SU-DHL-6 (cell line): ENCODE data around the gene ETS1.

Experiments used
- H2AFZ ChIP-seq: fragments of 200-600 bp; sonication (generic); 2 replicates; pipeline ENCODE4 v1.6.1; 2014; ENCODE audit warnings: low read depth, mild to moderate bottlenecking, moderate library complexity, mixed read lengths, antibody characterized with exemption, low read length; ENCODE audit not compliant: severe bottlenecking
- H3F3A ChIP-seq: fragments of 200-600 bp; shearing (Covaris generic); 2 replicates; pipeline ENCODE4 v1.6.0; 2016; ENCODE audit warnings: antibody characterized with exemption, mild to moderate bottlenecking; ENCODE audit not compliant: insufficient read depth
- H3K27ac ChIP-seq: fragments of 200-600 bp; sonication (generic); 2 replicates; pipeline ENCODE4 v1.5.1; 2016; ENCODE audit warnings: low read depth, mild to moderate bottlenecking, low read length, moderate library complexity, mixed read lengths
- H3K27me3 ChIP-seq: fragments of 200-600 bp; sonication (generic), shearing (Covaris generic); 2 replicates; pipeline ENCODE4 v1.6.0; 2014; ENCODE audit warnings: mild to moderate bottlenecking, low read length
- H3K36me3 ChIP-seq: fragments of 200-600 bp; sonication (generic); 2 replicates; pipeline ENCODE4 v1.6.1; 2014; ENCODE audit warnings: mild to moderate bottlenecking, low read length, mixed read lengths
- H3K4me2 ChIP-seq: fragments of 300-600, 200-600 bp; shearing (Covaris generic), sonication (generic); 2 replicates; pipeline ENCODE4 v1.6.0; 2014; ENCODE audit warnings: low read length, low read depth, mild to moderate bottlenecking; ENCODE audit not compliant: poor library complexity, severe bottlenecking
- H3K4me3 ChIP-seq: fragments of 200-600 bp; sonication (generic); 2 replicates; pipeline ENCODE4 v1.5.1; 2014; ENCODE audit warnings: antibody characterized with exemption, low read length, mild to moderate bottlenecking, mixed read lengths; ENCODE audit not compliant: insufficient read depth, poor library complexity, severe bottlenecking
- H3K79me2 ChIP-seq: fragments of 200-600 bp; sonication (generic); 2 replicates; pipeline ENCODE4 v1.6.1; 2014; ENCODE audit warnings: mild to moderate bottlenecking, low read length, moderate library complexity; ENCODE audit not compliant: insufficient read depth
- H3K9ac ChIP-seq: fragments of 200-600 bp; sonication (generic); 2 replicates; pipeline ENCODE4 v1.7.0; 2014; ENCODE audit warnings: mild to moderate bottlenecking, low read length
- H3K9me2 ChIP-seq: fragments of 200-600 bp; sonication (generic); replicated peaks from 2 replicates; pipeline ENCODE4 v1.6.1; 2014; ENCODE audit warnings: low read length; ENCODE audit not compliant: insufficient read depth
- H3K9me3 ChIP-seq: fragments of 200-600 bp; sonication (generic); 2 replicates; pipeline ENCODE4 v1.6.1; 2014; ENCODE audit warnings: low read length, mixed read lengths; ENCODE audit not compliant: insufficient read depth
- H4K20me1 ChIP-seq: fragments of 200-600 bp; sonication (generic); 2 replicates; pipeline ENCODE4 v1.6.1; 2014; ENCODE audit warnings: low read depth, mild to moderate bottlenecking, antibody characterized with exemption, low read length, moderate library complexity, mixed read lengths
- CTCF ChIP-seq: fragments of 200-600 bp; sonication (generic); IDR thresholded peaks from one replicate; pipeline ENCODE4 v1.5.1; 2017; ENCODE audit warnings: antibody characterized with exemption, mild to moderate bottlenecking, low read length, moderate library complexity; ENCODE audit not compliant: insufficient read depth, poor library complexity, severe bottlenecking
- EZH2phosphoT487 ChIP-seq: fragments of 200-600 bp; sonication (generic), shearing (Covaris generic); conservative IDR thresholded peaks from 2 replicates; pipeline ENCODE4 v1.6.1; 2018; ENCODE audit warnings: mild to moderate bottlenecking, antibody characterized with exemption, low read length, moderate library complexity, mixed read lengths

The ETS1 gene

GRCh38 chr11:128563308-128563707, 24.1 kb downstream of the ETS1 start:
- no peak overlapping the region for H3K9ac ChIP-seq
- no peak overlapping the region for H3K4me3 ChIP-seq
- H3F3A ChIP-seq, result no peaks in the 10 kb centered on the region
- H3K36me3 ChIP-seq, result no peaks in the 10 kb centered on the region
- H3K9me2 ChIP-seq, result no peaks in the 10 kb centered on the region
- no peaks in the 10 kb centered on the region for H3K9me3 ChIP-seq
- TF ChIP-seq CTCF (no peak), EZH2phosphoT487 (no peak)
- H3K27ac ChIP-seq, result no peak overlapping the region
- H4K20me1 ChIP-seq, result no peaks in the 10 kb centered on the region
- H3K4me2 ChIP-seq, result no peak overlapping the region
- no peaks in the 10 kb centered on the region for H3K79me2 ChIP-seq
- no peaks in the 10 kb centered on the region for H3K27me3 ChIP-seq
- no peak overlapping the region for H2AFZ ChIP-seq

GRCh38 chr11:128559496-128560103, 27.8 kb downstream of the ETS1 start:
- no peak overlapping the region for H3K27ac ChIP-seq
- H3K9ac ChIP-seq, result no peak overlapping the region
- H3F3A ChIP-seq, result no peaks in the 10 kb centered on the region; the same call in 1 of the 2 replicates
- no peaks in the 10 kb centered on the region for H3K36me3 ChIP-seq
- no peak overlapping the region for H3K4me3 ChIP-seq
- no peaks in the 10 kb centered on the region for H3K27me3 ChIP-seq
- no peaks in the 10 kb centered on the region for H4K20me1 ChIP-seq
- no peaks in the 10 kb centered on the region for H3K9me2 ChIP-seq
- no peak overlapping the region for H2AFZ ChIP-seq
- no peaks in the 10 kb centered on the region for H3K9me3 ChIP-seq
- TF ChIP-seq EZH2phosphoT487 (no peak), CTCF (no peak)
- H3K79me2 ChIP-seq, result no peaks in the 10 kb centered on the region
- no peak overlapping the region for H3K4me2 ChIP-seq

- H2AFZ ChIP-seq, result no peak overlapping the region
- TF ChIP-seq CTCF, result no peak
- no peak for TF ChIP-seq EZH2phosphoT487
These were observed 31.8 kb downstream of the ETS1 start for GRCh38 chr11:128555606-128556005.

More at GRCh38 chr11:128555606-128556005, 31.8 kb downstream of the ETS1 start:
- Histone ChIP-seq H3K4me2 (no peak overlapping the region), H3K4me3 (no peak overlapping the region), H3K79me2 (no peaks in the 10 kb centered on the region), H3K9me2 (no peaks in the 10 kb centered on the region), H4K20me1 (no peaks in the 10 kb centered on the region), H3K27ac (no peak overlapping the region), H3K9ac (no peak overlapping the region), H3K36me3 (no peaks in the 10 kb centered on the region), H3F3A (peaks cover 30% of the 10 kb centered on the region), H3K9me3 (no peaks in the 10 kb centered on the region), H3K27me3 (no peaks in the 10 kb centered on the region)
